Stimulated activated effector memory CD8-positive, alpha-beta T cell treated with anti-CD3 and anti-CD28 coated beads, Interleukin-12 subunit alpha, Interleukin-12 subunit beta, amount 100 ng/mL, for 72 hours (primary cell): Measurements from ENCODE around the gene GNG2.

Source experiments
- ATAC-seq: fragments of 150-1000 bp; cut with Tn5 transposase; 2 replicates; pipeline ENCODE4 v1.10.0; 2021
- DNase-seq, 2 donors: peaks; one replicate each; pipeline ENCODE4 v3.0.0; 2021 to 2022; ENCODE audit warnings: low spot score in 2 of 2
- H3K27ac Mint-ChIP-seq: one replicate; pipeline ENCODE4 v1.8.0; 2022; ENCODE audit warnings: mild to moderate bottlenecking, mixed read lengths
- H3K36me3 Mint-ChIP-seq: one replicate; pipeline ENCODE4 v1.8.0; 2022; ENCODE audit warnings: mild to moderate bottlenecking, mixed read lengths
- H3K4me1 Mint-ChIP-seq: one replicate; pipeline ENCODE4 v1.8.0; 2022; ENCODE audit warnings: mixed read lengths
- H3K4me3 Mint-ChIP-seq: one replicate; pipeline ENCODE4 v1.8.0; 2022; ENCODE audit warnings: mild to moderate bottlenecking, mixed read lengths
- H3K9me3 Mint-ChIP-seq: one replicate; pipeline ENCODE4 v1.8.0; 2022; ENCODE audit warnings: mixed read lengths

GNG2 gene

DNA sequence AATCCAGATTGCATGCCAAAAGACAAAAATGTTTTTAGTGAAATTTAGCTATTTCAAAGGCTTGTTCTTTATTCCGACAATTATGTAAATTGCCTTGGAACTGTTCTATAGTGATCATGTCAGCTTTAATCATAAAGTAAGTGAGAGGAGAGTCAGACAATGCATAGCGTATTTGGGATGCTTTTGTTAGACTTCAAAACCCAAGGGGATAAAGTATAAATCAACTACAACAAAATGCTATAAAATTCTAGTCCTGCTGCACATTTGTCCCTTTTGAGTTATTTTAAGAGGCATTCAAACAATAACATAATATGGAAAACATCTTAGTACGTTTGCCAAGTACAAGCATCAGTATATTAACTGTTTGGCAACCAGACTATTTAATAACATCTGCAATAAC lies 140.3 kb downstream of the GNG2 start:
- Mint-ChIP-seq H3K9me3 (no peaks in the 10 kb centered on the region), H3K4me3 (no peak overlapping the region), H3K4me1 (peaks cover 6% of the 10 kb centered on the region), H3K27ac (no peak overlapping the region), H3K36me3 (peaks cover 100% of the 10 kb centered on the region)
- ATAC-seq, result no peak
- DNase-seq, result no peak

- Mint-ChIP-seq H3K36me3 (peaks cover 98% of the 10 kb centered on the region), H3K4me3 (no peak overlapping the region), H3K4me1 (no peaks in the 10 kb centered on the region), H3K9me3 (no peaks in the 10 kb centered on the region), H3K27ac (no peak overlapping the region)
- no peak for ATAC-seq
- DNase-seq, result no peak
Measured at GRCh38 chr14:52002542-52002941, 142.1 kb downstream of the GNG2 start.

DNA sequence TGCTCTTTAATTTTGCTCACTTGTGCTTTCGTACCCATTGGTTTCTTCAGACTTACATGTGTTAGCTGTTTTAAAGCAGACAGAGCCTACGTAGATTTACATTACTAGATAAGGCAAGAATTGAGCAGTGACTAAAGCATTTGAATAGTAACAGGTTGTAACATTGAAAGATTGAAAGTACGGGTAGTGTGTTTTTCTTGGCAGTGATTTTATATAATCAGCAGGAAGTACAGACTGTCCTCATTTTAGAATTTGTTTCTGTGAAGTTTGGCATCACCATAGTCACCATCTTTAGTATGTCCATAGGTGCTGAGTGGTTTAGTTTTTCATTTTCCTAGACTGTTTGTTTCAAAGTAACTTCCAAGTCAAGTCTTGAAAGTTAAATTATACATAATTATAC lies 142.9 kb downstream of the GNG2 start:
- no peak for DNase-seq
- ATAC-seq, result no peak
- no peak overlapping the region for H3K4me3 Mint-ChIP-seq
- H3K27ac Mint-ChIP-seq, result no peak overlapping the region
- peaks cover 98% of the 10 kb centered on the region for H3K36me3 Mint-ChIP-seq
- no peaks in the 10 kb centered on the region for H3K9me3 Mint-ChIP-seq
- no peaks in the 10 kb centered on the region for H3K4me1 Mint-ChIP-seq

GRCh38 chr14:52005625-52006024 lies 145.2 kb downstream of the GNG2 start:
- Mint-ChIP-seq H3K9me3 (no peaks in the 10 kb centered on the region), H3K4me3 (no peak overlapping the region), H3K4me1 (no peaks in the 10 kb centered on the region), H3K36me3 (peaks cover 98% of the 10 kb centered on the region), H3K27ac (peak overlapping the region; percentile 21)
- no peak for DNase-seq
- ATAC-seq, result no peak

GRCh38 chr14:52006361-52006760 lies 145.9 kb downstream of the GNG2 start:
- H3K9me3 Mint-ChIP-seq, result no peaks in the 10 kb centered on the region
- H3K36me3 Mint-ChIP-seq, result peaks cover 98% of the 10 kb centered on the region
- H3K4me3 Mint-ChIP-seq, result no peak overlapping the region
- H3K4me1 Mint-ChIP-seq, result no peaks in the 10 kb centered on the region
- DNase-seq (no peak), ATAC-seq (no peak)
- H3K27ac Mint-ChIP-seq, result peak overlapping the region; percentile 74

- no peaks in the 10 kb centered on the region for H3K9me3 Mint-ChIP-seq
- H3K36me3 Mint-ChIP-seq, result peaks cover 98% of the 10 kb centered on the region
- H3K4me3 Mint-ChIP-seq, result no peak overlapping the region
- ATAC-seq (no peak), DNase-seq (no peak)
- H3K27ac Mint-ChIP-seq, result no peak overlapping the region
- H3K4me1 Mint-ChIP-seq, result no peaks in the 10 kb centered on the region
Measured at GRCh38 chr14:52007211-52007610, 146.8 kb downstream of the GNG2 start.

DNA sequence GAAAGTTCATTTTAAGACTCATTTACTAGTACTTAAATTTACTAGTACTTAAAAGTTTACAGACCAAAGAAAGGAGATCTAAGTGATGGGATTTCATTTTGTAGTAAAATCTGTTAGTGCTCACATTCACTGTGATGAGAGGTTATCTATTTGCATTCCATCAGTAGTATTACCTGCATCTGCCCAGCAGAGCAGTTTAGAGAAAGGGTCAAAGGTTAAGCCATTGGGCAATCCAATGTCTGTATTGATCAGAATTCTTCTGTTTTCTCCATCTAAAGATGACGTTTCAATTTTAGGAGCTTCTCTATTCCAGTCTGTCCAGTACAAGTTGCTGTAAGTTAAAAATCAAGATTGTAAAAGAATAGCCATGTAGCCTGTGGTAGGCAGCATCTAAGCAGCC lies 147.2 kb downstream of the GNG2 start:
- H3K4me3 Mint-ChIP-seq, result no peak overlapping the region

GRCh38 chr14:52008136-52008535 lies 147.7 kb downstream of the GNG2 start:
- Mint-ChIP-seq H3K27ac (peak overlapping the region; percentile 48), H3K36me3 (peaks cover 90% of the 10 kb centered on the region), H3K4me3 (no peak overlapping the region), H3K4me1 (no peaks in the 10 kb centered on the region), H3K9me3 (no peaks in the 10 kb centered on the region)
- DNase-seq (no peak), ATAC-seq (no peak)

More for the DNA sequence above, 147.2 kb downstream of the GNG2 start:
- no peak for DNase-seq
- ATAC-seq, result no peak
- Mint-ChIP-seq H3K36me3 (peaks cover 95% of the 10 kb centered on the region), H3K4me1 (no peaks in the 10 kb centered on the region), H3K27ac (peak overlapping the region; percentile 48), H3K9me3 (no peaks in the 10 kb centered on the region)

DNA sequence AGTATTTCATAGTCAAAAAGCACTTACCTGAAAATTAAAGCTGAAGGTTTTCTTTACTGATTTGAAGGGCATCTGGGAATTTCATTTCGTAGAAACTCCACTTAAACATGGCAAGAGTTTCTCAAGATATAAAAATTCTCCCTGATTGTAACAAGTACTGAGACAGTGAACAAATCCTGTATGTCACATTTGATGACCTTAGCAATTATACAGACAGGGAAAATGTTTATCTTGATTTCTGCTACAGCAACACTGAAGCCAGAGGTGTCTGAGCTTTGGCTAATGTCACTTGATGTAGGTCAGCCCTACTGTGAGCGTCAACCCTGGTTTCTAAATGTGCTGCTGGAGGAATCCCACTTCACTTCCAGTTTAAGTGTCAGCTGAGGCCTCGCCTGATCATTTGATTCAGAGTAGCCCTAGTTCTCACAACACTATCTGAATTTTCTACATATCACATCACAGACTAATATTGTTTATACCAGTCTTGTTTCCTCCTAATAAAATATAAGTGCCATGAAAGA lies 149.8 kb downstream of the GNG2 start:
- DNase-seq, result no peak
- H3K4me3 Mint-ChIP-seq, result no peak overlapping the region
- H3K9me3 Mint-ChIP-seq, result no peaks in the 10 kb centered on the region
- ATAC-seq, result no peak
- peaks cover 4% of the 10 kb centered on the region for H3K4me1 Mint-ChIP-seq
- peaks cover 69% of the 10 kb centered on the region for H3K36me3 Mint-ChIP-seq
- H3K27ac Mint-ChIP-seq, result no peak overlapping the region

- Mint-ChIP-seq H3K27ac (no peak overlapping the region), H3K36me3 (peaks cover 57% of the 10 kb centered on the region), H3K4me1 (peaks cover 4% of the 10 kb centered on the region), H3K9me3 (no peaks in the 10 kb centered on the region), H3K4me3 (no peak overlapping the region)
- DNase-seq (no peak), ATAC-seq (no peak)
Measured at GRCh38 chr14:52011523-52011922, 151.1 kb downstream of the GNG2 start.

DNA sequence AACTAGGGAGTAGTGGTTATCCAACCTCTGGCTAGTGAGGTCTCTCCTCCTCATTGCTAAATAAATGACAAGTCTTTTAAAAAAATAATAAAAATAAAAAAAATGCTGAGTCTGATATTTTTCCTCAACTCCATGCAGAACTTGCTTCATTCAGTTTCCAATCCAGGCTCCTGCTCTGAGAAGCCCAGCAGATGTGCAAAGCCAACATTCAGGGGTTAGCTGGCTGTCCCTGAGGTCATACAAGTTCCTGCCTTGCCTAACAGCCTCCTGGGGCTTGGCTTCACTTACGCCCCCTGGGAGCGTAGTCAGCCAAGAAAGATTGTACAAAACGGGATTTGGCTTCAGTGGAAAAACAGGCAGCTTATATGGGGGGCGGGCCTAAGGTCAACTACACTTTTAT lies 152.2 kb downstream of the GNG2 start:
- Mint-ChIP-seq H3K4me3 (no peak overlapping the region), H3K27ac (no peak overlapping the region), H3K36me3 (peaks cover 47% of the 10 kb centered on the region), H3K4me1 (peaks cover 4% of the 10 kb centered on the region), H3K9me3 (no peaks in the 10 kb centered on the region)
- no peak for DNase-seq
- ATAC-seq, result no peak

DNA sequence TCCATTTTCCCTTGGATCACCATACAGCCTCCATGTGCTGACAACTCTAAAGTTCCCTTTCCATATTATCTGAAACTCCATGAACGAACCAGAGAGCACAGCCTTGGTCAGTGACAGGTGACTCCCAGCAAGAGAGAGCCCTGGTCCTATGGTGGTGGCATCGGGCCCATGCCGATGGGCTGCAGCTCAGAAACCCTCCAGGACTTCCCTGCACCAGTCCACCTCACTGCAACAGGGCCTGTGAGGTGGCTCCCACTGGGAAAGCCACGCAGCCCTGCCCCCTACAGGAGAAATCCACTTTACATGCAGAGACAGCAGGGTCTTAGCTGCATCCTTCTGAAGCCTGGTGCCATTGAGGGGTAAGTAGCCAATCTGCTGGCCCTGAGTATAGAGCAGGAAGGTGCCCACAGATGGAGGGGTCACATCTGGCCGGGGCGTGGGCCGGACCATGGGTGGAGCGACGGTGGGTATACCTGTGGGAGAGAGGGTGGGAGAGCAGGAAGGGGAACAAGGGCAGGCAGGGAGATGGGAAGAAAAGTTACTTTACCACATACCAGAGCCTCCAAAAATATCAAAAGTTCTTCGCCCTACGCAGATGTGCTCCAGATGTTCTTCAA lies 153.7 kb downstream of the GNG2 start:
- H3K27ac Mint-ChIP-seq, result no peak overlapping the region
- peaks cover 33% of the 10 kb centered on the region for H3K36me3 Mint-ChIP-seq
- no peaks in the 10 kb centered on the region for H3K9me3 Mint-ChIP-seq
- H3K4me3 Mint-ChIP-seq, result no peak overlapping the region
- peaks cover 4% of the 10 kb centered on the region for H3K4me1 Mint-ChIP-seq
- ATAC-seq, result peak; percentile 37
- no peak for DNase-seq

- Mint-ChIP-seq H3K4me3 (no peak overlapping the region), H3K27ac (no peak overlapping the region), H3K4me1 (peaks cover 4% of the 10 kb centered on the region), H3K36me3 (peaks cover 26% of the 10 kb centered on the region), H3K9me3 (no peaks in the 10 kb centered on the region)
- ATAC-seq (no peak), DNase-seq (no peak)
Measured at GRCh38 chr14:52014601-52015267, 154.3 kb downstream of the GNG2 start.

- H3K4me1 Mint-ChIP-seq, result peaks cover 9% of the 10 kb centered on the region
- DNase-seq, result no peak
- no peak overlapping the region for H3K27ac Mint-ChIP-seq
- peak; percentile 36 for ATAC-seq
- H3K36me3 Mint-ChIP-seq, result peaks cover 19% of the 10 kb centered on the region
- no peaks in the 10 kb centered on the region for H3K9me3 Mint-ChIP-seq
- H3K4me3 Mint-ChIP-seq, result no peak overlapping the region
Measured at GRCh38 chr14:52015411-52016030, 155.1 kb downstream of the GNG2 start.

- H3K4me1 Mint-ChIP-seq, result peaks cover 24% of the 10 kb centered on the region
- no peak overlapping the region for H3K4me3 Mint-ChIP-seq
- H3K36me3 Mint-ChIP-seq, result no peaks in the 10 kb centered on the region
- H3K9me3 Mint-ChIP-seq, result no peaks in the 10 kb centered on the region
- ATAC-seq (no peak), DNase-seq (no peak)
- H3K27ac Mint-ChIP-seq, result no peak overlapping the region
Measured at GRCh38 chr14:52018252-52018651, 157.8 kb downstream of the GNG2 start.

GRCh38 chr14:52018970-52019369 lies 158.6 kb downstream of the GNG2 start:
- Mint-ChIP-seq H3K4me1 (peaks cover 23% of the 10 kb centered on the region), H3K27ac (no peak overlapping the region), H3K36me3 (no peaks in the 10 kb centered on the region), H3K4me3 (no peak overlapping the region), H3K9me3 (no peaks in the 10 kb centered on the region)
- ATAC-seq (no peak), DNase-seq (no peak)
